ENCODE measurements around the gene CLHC1. TPM values are rescaled to one million over a fixed set of nuclear protein-coding genes. Genes with fewer than 3 reads are reported as not detected.

Gene CLHC1
- total RNA-seq, 1 experiment from 2014 or later: 11.1 TPM

- TF ChIP-seq POLR2A (IDR thresholded peaks at IDR 0.05; ENCODE audit: borderline replicate concordance, extremely low read depth, insufficient read depth, insufficient read length): no peak
- ATAC-seq: no peak
- H3K4me3 ChIP-seq (replicated peaks in 1 of 2; ENCODE audit: low read depth in 1 of 2, low read length in 2 of 2): no peak overlapping the region
- ChIA-PET CTCF (no interaction called here), RAD21 (ENCODE audit: low non-redundant PET in 1 of 2, low total read pairs in 2 of 2, uncharacterized antibody in 2 of 2, unreplicated experiment in 2 of 2) (no interaction called here), POLR2A (no interaction called here)
- H3K9me3 ChIP-seq (ENCODE audit: control insufficient read depth in 1 of 2, insufficient read depth in 1 of 2, low read depth in 1 of 2, low read length in 2 of 2): no peaks in the 10 kb centered on the region
- BruUV-seq (replicated peaks): no TSS peak
- no peak overlapping the region for H3K27ac ChIP-seq (ENCODE audit: low read depth, low read length)
- H3K79me2 ChIP-seq (ENCODE audit: insufficient read depth, low read length): no peaks in the 10 kb centered on the region
- intact Hi-C loops (cut with micrococcal nuclease): no loop called here
- H3K4me1 ChIP-seq (ENCODE audit: control insufficient read depth in 1 of 2, insufficient read depth in 2 of 2, low read length in 2 of 2): no peaks in the 10 kb centered on the region
- no peaks in the 10 kb centered on the region for H4K20me1 ChIP-seq (ENCODE audit: insufficient read depth)
- H3K9me2 ChIP-seq (ENCODE audit: insufficient read depth): no peaks in the 10 kb centered on the region
- H3K27me3 ChIP-seq (ENCODE audit: insufficient read depth, low read length): no peaks in the 10 kb centered on the region
- no peaks in the 10 kb centered on the region for H3K36me3 ChIP-seq (ENCODE audit: control insufficient read depth in 1 of 2, insufficient read depth in 2 of 2, low read length in 2 of 2)
- no peak for DNase-seq (ENCODE audit: low read depth, low spot score)
- no peak overlapping the region for H3K4me2 ChIP-seq (ENCODE audit: low read length)
- H2AFZ ChIP-seq (ENCODE audit: low read depth, low read length, poor library complexity, severe bottlenecking): no peak overlapping the region
- no peak overlapping the region for H3K9ac ChIP-seq (ENCODE audit: low read length)
Measured at GRCh38 chr2:55142518-55142917, 89.6 kb downstream of the CLHC1 start.

DNA sequence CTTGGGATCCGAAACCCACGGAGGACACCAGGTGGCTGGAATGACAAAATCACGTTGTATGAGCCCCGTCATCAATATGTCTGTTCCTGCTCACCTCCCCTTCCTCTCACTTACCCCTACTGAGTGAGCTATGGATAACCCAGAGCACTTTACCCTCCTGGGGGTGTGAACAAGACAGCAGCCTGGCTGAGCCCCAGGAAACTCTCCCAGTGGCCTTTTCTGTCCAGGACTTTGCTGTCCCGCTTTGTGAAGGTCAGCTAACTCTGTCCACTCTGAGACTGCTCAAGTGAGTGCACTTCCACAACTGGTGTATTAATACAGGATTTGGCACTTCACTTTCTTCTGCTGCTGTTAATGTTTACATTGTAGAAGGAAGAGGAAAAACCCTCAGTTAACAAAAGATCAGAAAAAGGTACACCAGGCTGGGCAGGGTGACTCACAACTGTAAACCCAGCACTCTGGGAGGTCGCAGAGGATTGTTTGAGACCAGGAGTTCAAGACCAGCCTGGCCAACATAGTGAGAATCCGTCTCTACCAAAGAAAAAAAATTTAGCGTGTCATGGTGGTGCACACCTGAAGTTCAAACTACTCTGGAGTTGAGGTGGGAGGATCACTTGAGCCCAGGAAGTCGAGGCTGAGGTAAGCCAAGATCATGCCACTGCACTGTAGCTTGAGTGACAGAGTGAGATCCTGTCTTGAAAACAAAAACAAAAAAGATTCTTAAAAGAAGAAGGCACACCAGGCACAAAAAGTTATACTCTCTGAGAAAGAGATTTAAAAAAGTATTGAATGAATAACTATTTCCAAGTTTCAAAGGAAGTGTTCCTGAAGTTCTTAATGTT is 90.3 kb downstream of the CLHC1 start:
- DNase-seq (ENCODE audit: low read depth, low spot score): no peak
- Histone ChIP-seq H3K9ac (ENCODE audit: low read length) (no peak overlapping the region), H3K36me3 (ENCODE audit: control insufficient read depth in 1 of 2, insufficient read depth in 2 of 2, low read length in 2 of 2) (no peaks in the 10 kb centered on the region), H3K4me3 (replicated peaks in 1 of 2; ENCODE audit: low read depth in 1 of 2, low read length in 2 of 2) (no peak overlapping the region), H3K4me1 (ENCODE audit: control insufficient read depth in 1 of 2, insufficient read depth in 2 of 2, low read length in 2 of 2) (no peaks in the 10 kb centered on the region), H4K20me1 (ENCODE audit: insufficient read depth) (no peaks in the 10 kb centered on the region), H3K27ac (ENCODE audit: low read depth, low read length) (no peak overlapping the region), H3K27me3 (ENCODE audit: insufficient read depth, low read length) (no peaks in the 10 kb centered on the region), H3K9me2 (ENCODE audit: insufficient read depth) (no peaks in the 10 kb centered on the region), H3K9me3 (ENCODE audit: control insufficient read depth in 1 of 2, insufficient read depth in 1 of 2, low read depth in 1 of 2, low read length in 2 of 2) (no peaks in the 10 kb centered on the region), H2AFZ (ENCODE audit: low read depth, low read length, poor library complexity, severe bottlenecking) (no peak overlapping the region), H3K79me2 (ENCODE audit: insufficient read depth, low read length) (no peaks in the 10 kb centered on the region), H3K4me2 (ENCODE audit: low read length) (no peak overlapping the region)
- ATAC-seq: no peak
- ChIA-PET RAD21 (ENCODE audit: low non-redundant PET in 1 of 2, low total read pairs in 2 of 2, uncharacterized antibody in 2 of 2, unreplicated experiment in 2 of 2) (no interaction called here), CTCF (no interaction called here), POLR2A (no interaction called here)
- intact Hi-C loops (cut with micrococcal nuclease): no loop called here
- BruUV-seq (replicated peaks): no TSS peak
- TF ChIP-seq, protein P1, sequence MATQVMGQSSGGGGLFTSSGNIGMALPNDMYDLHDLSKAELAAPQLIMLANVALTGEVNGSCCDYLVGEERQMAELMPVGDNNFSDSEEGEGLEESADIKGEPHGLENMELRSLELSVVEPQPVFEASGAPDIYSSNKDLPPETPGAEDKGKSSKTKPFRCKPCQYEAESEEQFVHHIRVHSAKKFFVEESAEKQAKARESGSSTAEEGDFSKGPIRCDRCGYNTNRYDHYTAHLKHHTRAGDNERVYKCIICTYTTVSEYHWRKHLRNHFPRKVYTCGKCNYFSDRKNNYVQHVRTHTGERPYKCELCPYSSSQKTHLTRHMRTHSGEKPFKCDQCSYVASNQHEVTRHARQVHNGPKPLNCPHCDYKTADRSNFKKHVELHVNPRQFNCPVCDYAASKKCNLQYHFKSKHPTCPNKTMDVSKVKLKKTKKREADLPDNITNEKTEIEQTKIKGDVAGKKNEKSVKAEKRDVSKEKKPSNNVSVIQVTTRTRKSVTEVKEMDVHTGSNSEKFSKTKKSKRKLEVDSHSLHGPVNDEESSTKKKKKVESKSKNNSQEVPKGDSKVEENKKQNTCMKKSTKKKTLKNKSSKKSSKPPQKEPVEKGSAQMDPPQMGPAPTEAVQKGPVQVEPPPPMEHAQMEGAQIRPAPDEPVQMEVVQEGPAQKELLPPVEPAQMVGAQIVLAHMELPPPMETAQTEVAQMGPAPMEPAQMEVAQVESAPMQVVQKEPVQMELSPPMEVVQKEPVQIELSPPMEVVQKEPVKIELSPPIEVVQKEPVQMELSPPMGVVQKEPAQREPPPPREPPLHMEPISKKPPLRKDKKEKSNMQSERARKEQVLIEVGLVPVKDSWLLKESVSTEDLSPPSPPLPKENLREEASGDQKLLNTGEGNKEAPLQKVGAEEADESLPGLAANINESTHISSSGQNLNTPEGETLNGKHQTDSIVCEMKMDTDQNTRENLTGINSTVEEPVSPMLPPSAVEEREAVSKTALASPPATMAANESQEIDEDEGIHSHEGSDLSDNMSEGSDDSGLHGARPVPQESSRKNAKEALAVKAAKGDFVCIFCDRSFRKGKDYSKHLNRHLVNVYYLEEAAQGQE (IDR thresholded peaks at IDR 0.05; ENCODE audit: low read depth): no peak
- TF ChIP-seq JUND (IDR thresholded peaks at IDR 0.05) (no peak), CEBPB (IDR thresholded peaks at IDR 0.05; ENCODE audit: low read depth) (no peak), SIN3A (IDR thresholded peaks at IDR 0.05; ENCODE audit: low read depth) (no peak), CBX3 (IDR thresholded peaks at IDR 0.05; ENCODE audit: low read depth) (no peak), POLR2A (IDR thresholded peaks at IDR 0.05; ENCODE audit: borderline replicate concordance, extremely low read depth, insufficient read depth, insufficient read length) (no peak), EGR1 (IDR thresholded peaks at IDR 0.05; ENCODE audit: low read depth) (no peak), FOSL1 (IDR thresholded peaks at IDR 0.05; ENCODE audit: low read depth) (no peak), SP1 (IDR thresholded peaks at IDR 0.05; ENCODE audit: low read depth) (no peak), RAD21 (IDR thresholded peaks at IDR 0.05; ENCODE audit: low read depth) (no peak), ZNF274 (IDR thresholded peaks at IDR 0.05; ENCODE audit: low read depth, low read length) (no peak), POLR2AphosphoS5 (IDR thresholded peaks at IDR 0.05; ENCODE audit: low read depth, low read length) (no peak), EZH2 (IDR thresholded peaks at IDR 0.05) (no peak), TCF7L2 (IDR thresholded peaks at IDR 0.05; ENCODE audit: borderline replicate concordance, extremely low read depth, insufficient read depth, insufficient read length) (no peak), EZH2phosphoT487 (IDR thresholded peaks at IDR 0.05; ENCODE audit: borderline replicate concordance) (no peak), ZFX (IDR thresholded peaks at IDR 0.05) (no peak)
- TF ChIP-seq, protein P2, sequence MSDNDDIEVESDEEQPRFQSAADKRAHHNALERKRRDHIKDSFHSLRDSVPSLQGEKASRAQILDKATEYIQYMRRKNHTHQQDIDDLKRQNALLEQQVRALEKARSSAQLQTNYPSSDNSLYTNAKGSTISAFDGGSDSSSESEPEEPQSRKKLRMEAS (IDR thresholded peaks at IDR 0.05): no peak
- TF ChIP-seq, protein P3, sequence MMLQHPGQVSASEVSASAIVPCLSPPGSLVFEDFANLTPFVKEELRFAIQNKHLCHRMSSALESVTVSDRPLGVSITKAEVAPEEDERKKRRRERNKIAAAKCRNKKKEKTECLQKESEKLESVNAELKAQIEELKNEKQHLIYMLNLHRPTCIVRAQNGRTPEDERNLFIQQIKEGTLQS (IDR thresholded peaks at IDR 0.05): no peak

All from HCT116 (cell line).